NCI-H1694 treated with DMSO at 0.1 percent for 48 hours (cell line): ENCODE results near the gene TSKU.
A peak's percentile ranks its signal among the peaks of the same experiment; 100 is the strongest.
"Not testable (repeated sequence)": the region's sequence is repeated elsewhere in the genome, so short reads cannot be mapped to it uniquely, and the experiment has no call there.

Source experiments
- DNase-seq: peaks from one replicate; lab custom pipeline; 2025; lab: John Stamatoyannopoulos, UW

The TSKU gene

GRCh38 chr11:76788661-76789442 lies 5.7 kb downstream of the TSKU start:
- no peak for DNase-seq

- DNase-seq = no peak
Measured at GRCh38 chr11:76789443-76789719, 6.2 kb downstream of the TSKU start.

GRCh38 chr11:76790251-76790650 lies 7.1 kb downstream of the TSKU start:
- DNase-seq = no peak

- not testable (repeated sequence) for DNase-seq
Measured at GRCh38 chr11:76791002-76791770, 8.0 kb downstream of the TSKU start.

- no peak for DNase-seq
Measured at GRCh38 chr11:76791861-76792260, 8.7 kb downstream of the TSKU start.

GRCh38 chr11:76792505-76793264 lies 9.5 kb downstream of the TSKU start:
- DNase-seq = no peak

- no peak for DNase-seq
Measured at GRCh38 chr11:76793391-76794291, 10.5 kb downstream of the TSKU start.

GRCh38 chr11:76794371-76795289 lies 11.5 kb downstream of the TSKU start:
- no peak for DNase-seq

GRCh38 chr11:76795290-76795935 lies 12.3 kb downstream of the TSKU start:
- no peak for DNase-seq

- no peak for DNase-seq
Measured at GRCh38 chr11:76795936-76796441, 12.8 kb downstream of the TSKU start.

GRCh38 chr11:76796511-76797198 lies 13.5 kb downstream of the TSKU start:
- DNase-seq = no peak

- no peak for DNase-seq
Measured at GRCh38 chr11:76797341-76798201, 14.4 kb downstream of the TSKU start.

GRCh38 chr11:76798202-76798581 lies 15.0 kb downstream of the TSKU start:
- DNase-seq = no peak

GRCh38 chr11:76798671-76799065 lies 15.5 kb downstream of the TSKU start:
- DNase-seq = no peak

GRCh38 chr11:76799066-76799804 lies 16.1 kb downstream of the TSKU start:
- peak; percentile 28 for DNase-seq

- DNase-seq = no peak
Measured at GRCh38 chr11:76800466-76801200, 17.5 kb downstream of the TSKU start.

GRCh38 chr11:76801225-76801624 lies 18.1 kb downstream of the TSKU start:
- no peak for DNase-seq
